Daoy (cell line): ENCODE results near the gene CLEC4F. TPM values are rescaled to one million over a fixed set of nuclear protein-coding genes. Genes with fewer than 3 reads are reported as not detected.
"Not testable (repeated sequence)": the region's sequence is repeated elsewhere in the genome, so short reads cannot be mapped to it uniquely, and the experiment has no call there.

Experiments used
- DNase-seq: peaks from one replicate; pipeline ENCODE4 v3.0.0-alpha.2; 2015; ENCODE audit warnings: low read depth
- total RNA-seq: library from RNA; depleted of rRNA; stranded (reverse); fragments of >200 nt; shearing (Covaris generic); gene quantifications from 2 replicates; pipeline ENCODE4 v1.2.3, GENCODE V29; 2014

The CLEC4F gene
- total RNA-seq, 1 experiment from 2014 or later, result not detected

GRCh38 chr2:70826696-70827350, 6.4 kb upstream of the CLEC4F start:
- DNase-seq, result no peak

DNA sequence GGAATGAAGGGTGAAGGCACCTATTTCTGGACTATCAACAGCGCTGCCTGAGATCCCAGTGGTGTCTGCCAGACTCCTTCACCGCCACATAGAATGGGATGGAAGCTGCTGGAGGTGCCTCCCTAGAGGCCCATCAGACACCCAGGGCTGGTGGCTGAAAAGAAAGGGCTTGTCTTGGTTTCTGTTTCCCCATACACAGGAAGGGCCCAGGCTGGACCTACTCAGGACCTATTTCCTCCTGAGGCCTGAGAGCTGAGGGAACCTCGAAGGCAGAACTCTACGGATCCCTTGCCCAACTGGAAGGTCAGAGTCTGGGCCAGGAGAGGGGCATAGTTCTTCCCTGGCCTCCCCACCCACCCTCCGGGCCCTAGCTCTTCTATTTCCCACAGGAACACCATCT, 2.9 kb upstream of the CLEC4F start:
- DNase-seq, result no peak

GRCh38 chr2:70822843-70823242, 2.4 kb upstream of the CLEC4F start:
- DNase-seq, result no peak

- no peak for DNase-seq
Observed at GRCh38 chr2:70817284-70817954, 3.0 kb downstream of the CLEC4F start.

DNA sequence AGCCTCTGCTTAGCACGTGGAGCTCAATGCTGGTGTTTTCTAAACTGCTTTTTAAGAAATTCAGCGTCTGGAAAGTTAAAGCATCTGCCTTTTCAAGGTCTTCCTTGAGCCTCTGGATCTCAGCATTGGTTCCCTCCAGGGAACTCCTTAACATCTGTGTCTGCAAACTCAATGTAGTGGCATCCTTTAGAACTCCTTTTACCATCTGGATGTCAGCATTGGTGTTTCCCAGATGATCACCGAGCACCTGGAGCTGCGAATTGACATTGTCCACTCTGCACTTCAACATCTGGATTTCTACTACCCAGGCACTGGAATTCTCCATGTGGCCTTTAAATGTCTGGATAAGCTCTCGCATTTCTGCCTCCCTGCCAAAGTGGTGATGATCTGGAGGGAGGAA, 3.7 kb downstream of the CLEC4F start:
- no peak for DNase-seq

DNA sequence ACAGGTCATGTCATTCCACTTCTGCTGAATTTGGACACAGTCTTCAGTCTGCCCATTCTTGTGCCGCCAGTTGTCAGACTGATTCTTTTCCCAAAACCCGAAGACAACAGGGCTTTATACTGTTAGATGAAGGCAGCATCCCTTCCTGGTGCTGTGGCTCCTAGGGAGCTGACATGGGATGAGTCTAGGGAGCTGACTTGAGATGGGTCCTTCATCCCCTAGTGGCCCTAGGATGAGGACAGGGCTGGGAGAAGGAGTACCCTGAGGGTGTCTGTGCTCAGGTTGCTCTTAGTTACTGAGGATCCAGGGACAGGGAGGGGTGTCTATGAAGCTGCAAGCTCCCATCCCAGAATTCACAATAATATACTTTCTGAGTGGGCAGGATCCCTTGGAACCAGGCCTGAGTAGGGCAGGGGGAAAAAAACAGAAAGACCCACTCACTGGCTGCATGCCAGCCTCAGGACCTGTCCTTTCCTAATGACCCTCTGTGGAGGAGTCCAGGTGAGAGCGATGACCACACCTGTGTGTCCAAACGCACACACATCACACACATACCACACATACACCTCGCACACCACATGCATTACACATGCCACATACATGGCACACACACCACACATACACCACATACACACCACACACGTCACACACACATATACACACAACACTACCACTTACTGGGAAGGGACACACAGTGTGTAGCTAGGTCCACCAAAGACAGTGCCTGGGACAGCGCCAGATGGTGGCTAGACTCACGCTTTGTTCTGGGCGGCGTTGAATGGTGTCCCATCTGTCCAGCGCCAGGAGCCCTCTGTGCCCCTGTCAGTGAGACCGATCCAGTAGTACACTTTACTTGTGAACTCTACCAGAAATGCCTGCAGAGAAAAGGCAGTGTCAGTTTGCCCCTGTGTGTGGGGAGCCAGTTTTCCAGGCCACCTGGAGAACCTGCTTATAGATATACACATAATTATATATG, 11.1 kb downstream of the CLEC4F start:
- no peak for DNase-seq

- DNase-seq, result no peak
Observed at GRCh38 chr2:70807828-70808118, 12.6 kb downstream of the CLEC4F start.

- no peak for DNase-seq
Observed at GRCh38 chr2:70807102-70807827, 13.1 kb downstream of the CLEC4F start.

- no peak for DNase-seq
Observed at GRCh38 chr2:70806620-70807019, 13.8 kb downstream of the CLEC4F start.

DNA sequence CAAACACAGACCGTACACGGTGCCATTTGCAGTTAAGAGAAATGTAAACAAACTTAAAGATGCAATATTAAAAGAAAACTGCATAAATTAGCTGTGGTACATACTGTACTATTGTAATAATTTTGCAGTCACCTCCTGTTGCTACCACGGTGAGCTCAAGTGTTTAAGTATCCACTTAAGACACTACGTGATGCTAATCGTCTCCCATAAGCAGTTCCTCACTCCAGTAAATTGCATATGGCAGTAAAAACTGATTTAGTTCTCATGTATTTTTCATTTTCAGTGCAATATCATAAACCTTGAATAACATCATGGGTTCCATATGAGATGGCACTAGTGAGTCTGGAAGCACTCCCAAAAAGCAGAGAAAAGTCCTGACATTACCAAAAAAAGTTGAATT, 14.4 kb downstream of the CLEC4F start:
- no peak for DNase-seq

DNA sequence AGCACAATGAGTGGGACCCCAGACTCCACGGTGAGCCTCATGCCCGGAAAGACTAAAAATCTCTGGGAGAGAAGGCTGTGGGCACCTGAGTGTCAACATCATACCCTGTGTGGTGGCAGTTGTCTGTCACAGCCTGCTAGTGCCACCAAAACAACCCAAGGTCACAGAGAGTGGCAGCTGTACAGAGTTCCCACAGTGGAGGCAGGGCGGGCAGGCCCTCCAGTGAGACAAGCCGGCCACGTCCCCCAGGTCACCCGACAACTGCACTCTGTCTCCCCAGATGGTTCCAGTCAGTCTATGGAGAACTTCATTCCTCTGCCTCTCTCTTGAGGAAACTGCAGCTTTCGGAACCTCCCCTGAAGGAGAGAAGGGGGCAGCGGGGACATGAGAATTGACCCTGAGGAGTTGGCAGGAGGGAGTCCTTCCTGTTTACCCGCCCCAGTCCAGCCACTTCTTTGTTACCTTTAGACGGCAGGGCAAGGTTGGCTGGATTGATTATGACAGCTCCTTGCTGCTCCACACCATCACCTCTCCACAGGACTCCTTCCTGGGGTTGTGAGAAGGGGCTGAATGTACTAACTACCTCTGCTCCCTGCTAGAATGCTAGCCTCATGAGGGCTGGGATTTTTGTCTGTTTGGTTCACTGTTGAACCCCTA, 18.7 kb downstream of the CLEC4F start:
- DNase-seq, result no peak

DNA sequence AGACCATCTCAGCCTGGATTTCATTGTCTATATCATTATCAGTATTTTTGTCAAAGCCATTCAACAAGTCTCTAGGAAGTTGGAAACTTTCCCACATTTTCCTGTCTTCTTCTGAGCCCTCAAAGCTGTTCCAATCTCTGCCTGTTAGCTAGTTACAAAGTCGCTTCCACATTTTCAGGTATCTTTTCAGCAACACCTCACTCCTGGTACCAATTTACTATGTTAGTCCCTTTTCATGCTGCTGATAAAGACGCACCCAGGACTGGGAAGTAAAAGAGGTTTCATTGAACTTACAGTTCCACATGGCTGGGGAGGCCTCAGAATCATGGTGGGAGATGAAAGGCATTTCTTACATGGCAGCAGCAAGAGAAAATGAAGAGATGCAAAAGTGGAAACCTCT, 20.7 kb downstream of the CLEC4F start:
- DNase-seq, result no peak

DNA sequence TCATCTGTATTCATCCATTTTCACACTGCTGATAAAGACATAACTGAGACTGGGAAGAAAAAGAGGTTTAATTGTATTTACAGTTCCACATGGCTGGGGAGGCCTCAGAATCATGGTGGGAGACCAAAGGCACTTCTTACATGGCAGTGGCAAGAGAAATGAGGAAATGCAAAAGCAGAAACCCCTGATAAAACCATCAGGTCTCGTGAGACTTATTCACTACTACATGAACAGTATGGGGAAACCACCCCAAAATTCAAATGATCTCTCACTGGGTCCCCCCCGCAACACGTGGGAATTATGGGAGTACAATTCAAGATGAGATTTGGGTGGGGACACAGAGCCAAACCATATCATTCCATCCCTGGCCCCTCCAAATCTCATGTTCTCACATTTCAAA, 22.4 kb downstream of the CLEC4F start:
- DNase-seq, result not testable (repeated sequence)

- DNase-seq, result no peak
Observed at GRCh38 chr2:70797506-70797905, 22.9 kb downstream of the CLEC4F start.

DNA sequence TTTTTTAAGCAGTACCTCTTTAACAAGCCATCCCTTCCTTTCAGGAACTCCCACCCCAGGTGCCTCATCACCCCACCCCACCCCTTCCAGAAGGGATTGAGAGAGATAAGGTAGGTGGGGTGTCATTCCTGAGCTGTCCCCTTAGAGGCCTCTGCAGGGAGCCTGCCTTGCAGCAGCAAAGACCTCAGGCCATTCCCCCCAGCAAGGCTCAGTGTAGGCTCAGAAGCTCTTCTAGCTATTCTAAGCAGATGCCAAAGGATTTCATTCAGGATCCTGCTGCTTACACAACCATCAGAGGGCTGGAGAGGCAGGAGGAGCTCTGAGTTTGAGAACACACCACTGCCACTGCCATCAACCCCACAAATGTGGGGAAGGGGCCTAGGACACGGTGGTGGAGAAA, 24.1 kb downstream of the CLEC4F start:
- no peak for DNase-seq

GRCh38 chr2:70795164-70795995, 25.0 kb downstream of the CLEC4F start:
- DNase-seq, result no peak

DNA sequence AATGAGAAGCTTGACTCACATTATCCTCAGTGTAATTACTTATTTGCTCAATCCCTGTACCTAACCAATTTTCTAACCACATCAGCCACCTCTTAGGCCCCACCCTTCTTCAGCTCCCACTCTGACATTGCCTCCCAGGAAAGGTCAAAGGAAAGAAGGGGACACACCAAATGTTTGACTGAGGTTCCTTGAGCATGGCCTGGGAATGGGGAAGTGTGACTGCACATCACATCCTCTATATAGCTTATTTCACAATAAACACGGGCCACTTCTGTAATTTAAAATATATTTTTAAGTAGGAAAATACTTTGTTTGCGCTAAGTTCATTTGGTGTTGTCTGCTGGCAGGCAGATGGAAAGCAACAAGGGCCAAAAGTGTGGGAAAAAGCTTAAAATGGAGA, 26.9 kb downstream of the CLEC4F start:
- no peak for DNase-seq

GRCh38 chr2:70790136-70790828, 30.1 kb downstream of the CLEC4F start, which contains the start of gene FIGLA:
Gene FIGLA (minus strand): TSS chr2:70790643. CDS start chr2:70790638, 5 bp downstream.
- peak; percentile 17 for DNase-seq

DNA sequence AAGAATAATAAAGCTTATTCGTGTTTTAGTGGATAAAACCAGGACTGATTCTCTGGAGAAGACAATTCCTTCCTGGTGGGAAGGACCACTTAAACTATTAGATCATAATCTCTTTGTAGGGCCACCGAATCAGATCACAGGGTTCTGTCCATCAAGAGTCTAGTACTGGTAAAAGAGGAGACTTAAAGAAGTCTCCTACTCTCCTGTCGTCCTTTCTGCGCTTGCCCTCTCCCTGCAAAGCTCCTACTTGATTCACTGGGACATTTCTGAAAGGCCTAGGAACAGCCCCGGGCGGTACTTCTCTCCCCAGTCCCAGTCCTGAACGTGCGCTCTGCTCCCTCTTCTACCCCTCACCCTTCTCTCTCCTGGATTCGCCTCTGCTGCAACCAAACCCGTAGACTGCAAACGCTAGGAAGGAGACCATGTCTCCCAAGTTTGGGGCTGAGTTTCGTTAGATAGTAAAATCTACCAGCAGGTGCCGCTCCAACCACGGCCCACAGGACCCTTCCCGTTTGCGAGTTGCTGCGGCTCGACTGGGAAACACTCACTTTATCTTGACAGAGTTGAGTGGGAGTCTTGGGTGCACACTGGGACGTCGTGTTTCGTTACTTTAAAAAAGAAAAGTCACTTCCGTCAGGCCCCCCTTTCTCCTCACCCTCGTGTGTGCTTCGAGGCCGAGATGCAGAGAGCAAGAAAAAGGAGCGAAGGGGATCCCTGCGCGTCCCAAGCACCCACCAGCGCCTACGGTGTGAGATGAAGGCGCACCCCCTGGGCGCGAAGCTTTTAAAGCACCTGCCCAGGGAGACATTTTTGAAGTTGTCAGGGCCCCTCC, 30.9 kb downstream of the CLEC4F start:
- peak; percentile 74 for DNase-seq
